OCI-LY3 (cell line): Measurements from ENCODE around the gene SOX14.

Experiments used
- H2AFZ ChIP-seq: fragments of 200-600, 300-600 bp; shearing (Covaris generic); 2 replicates; pipeline ENCODE4 v1.6.0; 2014; ENCODE audit warnings: antibody characterized with exemption, low read depth, low read length
- H3K27ac ChIP-seq: fragments of 200-600, 300-600 bp; sonication (generic); 2 replicates; pipeline ENCODE4 v1.5.1; 2014; ENCODE audit warnings: mild to moderate bottlenecking, low read length, moderate library complexity, mixed read lengths
- H3K27me3 ChIP-seq: fragments of 200-600, 300-600 bp; sonication (generic); 2 replicates; pipeline ENCODE4 v1.6.1; 2014; ENCODE audit warnings: low read depth, low read length, mixed read lengths
- H3K36me3 ChIP-seq: fragments of 200-600, 300-600 bp; sonication (generic); replicated peaks from 2 replicates; pipeline ENCODE3; 2014; ENCODE audit warnings: low read depth, low read length, mixed read lengths
- H3K4me1 ChIP-seq: fragments of 300-600, 200-600 bp; sonication (generic); 2 replicates; pipeline ENCODE4 v1.6.1; 2014; ENCODE audit warnings: low read length, mixed read lengths
- H3K4me2 ChIP-seq: fragments of 200-600, 300-600 bp; sonication (generic); 2 replicates; pipeline ENCODE4 v1.6.1; 2014; ENCODE audit warnings: low read length, mixed read lengths
- H3K4me3 ChIP-seq: fragments of 300-600, 200-600 bp; sonication (generic); 2 replicates; pipeline ENCODE4 v1.5.1; 2014; ENCODE audit warnings: antibody characterized with exemption, mild to moderate bottlenecking, low read length, moderate library complexity
- H3K79me2 ChIP-seq: fragments of 300-600, 200-600 bp; shearing (Covaris generic); 2 replicates; pipeline ENCODE4 v1.6.1; 2014; ENCODE audit warnings: mild to moderate bottlenecking, low read length, mixed read lengths
- H3K9ac ChIP-seq: fragments of 300-600, 200-600 bp; shearing (Covaris generic); 2 replicates; pipeline ENCODE4 v1.6.0; 2014; ENCODE audit warnings: mild to moderate bottlenecking, low read length, moderate library complexity
- H3K9me3 ChIP-seq: fragments of 200-600, 300-600 bp; shearing (Covaris generic); 2 replicates; pipeline ENCODE4 v1.6.1; 2014; ENCODE audit warnings: low read length, mixed read lengths; ENCODE audit not compliant: insufficient read depth
- H4K20me1 ChIP-seq: fragments of 200-600, 300-600 bp; sonication (generic); 2 replicates; pipeline ENCODE4 v1.6.1; 2016; ENCODE audit warnings: low read length, mixed read lengths; ENCODE audit not compliant: insufficient read depth
- CTCF ChIP-seq: fragments of 200-600, 300-600 bp; sonication (generic); IDR thresholded peaks from 2 replicates; pipeline ENCODE4 v1.5.1; 2014; ENCODE audit warnings: antibody characterized with exemption, low read length, low read depth
- EZH2phosphoT487 ChIP-seq: fragments of 200-600 bp; shearing (Covaris generic); IDR thresholded peaks from 2 replicates; pipeline ENCODE4 v1.6.1; 2018; ENCODE audit warnings: antibody characterized with exemption, mixed run types, low read depth

The SOX14 gene

DNA sequence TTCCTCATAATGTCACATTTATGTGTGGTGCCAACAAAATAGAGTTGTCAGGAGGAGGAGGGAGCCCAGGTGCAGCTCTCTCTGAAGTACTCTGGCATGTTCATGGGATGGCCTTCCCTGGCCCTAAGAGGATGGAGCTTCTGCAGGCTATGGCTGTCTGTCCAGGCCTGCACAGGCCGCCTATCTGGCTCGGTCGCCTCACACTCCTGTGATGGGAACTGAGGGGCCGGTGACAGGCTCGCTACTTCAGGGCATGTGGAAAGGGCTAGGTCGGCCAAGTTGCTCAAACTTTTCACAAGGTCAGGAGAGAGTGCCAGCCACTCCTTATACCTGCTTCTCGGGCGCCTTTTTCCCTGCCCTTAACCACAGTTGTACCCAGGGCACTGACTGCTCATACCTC lies 51.1 kb downstream of the SOX14 start:
- Histone ChIP-seq H3K4me2 (no peak overlapping the region), H3K27ac (no peak overlapping the region), H3K79me2 (no peaks in the 10 kb centered on the region), H3K9me3 (no peaks in the 10 kb centered on the region), H4K20me1 (no peaks in the 10 kb centered on the region), H2AFZ (no peak overlapping the region), H3K27me3 (no peaks in the 10 kb centered on the region), H3K4me3 (no peak overlapping the region), H3K36me3 (no peaks in the 10 kb centered on the region), H3K9ac (no peak overlapping the region), H3K4me1 (no peaks in the 10 kb centered on the region)
- TF ChIP-seq EZH2phosphoT487, result no peak
- TF ChIP-seq CTCF, result no peak
